HFF-Myc (cell line): ENCODE measurements around the gene CAPZA1.

Experiments
- DNase-seq: peaks from one replicate; pipeline ENCODE4 v3.0.0-alpha.2; 2011; ENCODE audit warnings: low read depth; ENCODE audit errors: extremely low read depth
- H3K4me3 ChIP-seq: replicated peaks from 2 replicates; pipeline ENCODE4 v1.5.1; 2011; ENCODE audit warnings: low read depth, mild to moderate bottlenecking, control low read depth, low read length
- CTCF ChIP-seq: IDR thresholded peaks from 2 replicates; pipeline ENCODE4 v1.5.1; 2012; ENCODE audit warnings: mild to moderate bottlenecking, low read depth, low read length, control low read depth; ENCODE audit errors: missing control alignments

The CAPZA1 gene

DNA sequence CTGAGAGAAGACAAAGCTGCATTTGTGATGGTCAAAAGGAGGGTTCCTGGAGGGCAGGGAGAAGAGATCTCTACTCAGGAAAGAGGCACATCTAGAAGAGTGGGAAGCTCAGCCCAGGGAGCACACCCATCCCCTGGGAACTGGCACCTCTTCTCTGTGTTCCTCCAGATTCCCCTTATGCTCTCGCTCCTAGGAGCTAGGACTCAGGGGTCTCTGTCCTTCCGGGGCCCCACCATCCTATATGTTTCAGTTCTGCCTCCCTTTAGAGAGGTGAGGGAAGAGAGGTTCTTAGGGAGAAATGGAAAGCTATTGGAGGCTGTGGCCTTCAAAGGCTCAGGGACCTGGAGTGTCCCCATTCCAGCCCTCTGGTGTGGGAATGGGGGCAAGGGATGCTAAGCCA is 100.1 kb downstream of the CAPZA1 start:
- DNase-seq: no peak
- TF ChIP-seq CTCF: no peak
- H3K4me3 ChIP-seq: no peak overlapping the region

- no peak overlapping the region for H3K4me3 ChIP-seq
- TF ChIP-seq CTCF: no peak
- no peak for DNase-seq
Measured at GRCh38 chr1:112720800-112721199, 101.2 kb downstream of the CAPZA1 start.
